ENCODE results near the gene DBNDD1.

Gene DBNDD1

GRCh38 chr16:89955001-89955685 lies 64.1 kb downstream of the DBNDD1 start:
- TF ChIP-seq CREB1 (IDR thresholded peaks at IDR 0.05; ENCODE audit: low read depth) (no peak), EP300 (IDR thresholded peaks at IDR 0.05; ENCODE audit: borderline replicate concordance) (no peak), EGR1 (IDR thresholded peaks at IDR 0.05) (no peak), RAD21 (IDR thresholded peaks at IDR 0.05; ENCODE audit: low read depth) (no peak)
- TF ChIP-seq, protein P1, sequence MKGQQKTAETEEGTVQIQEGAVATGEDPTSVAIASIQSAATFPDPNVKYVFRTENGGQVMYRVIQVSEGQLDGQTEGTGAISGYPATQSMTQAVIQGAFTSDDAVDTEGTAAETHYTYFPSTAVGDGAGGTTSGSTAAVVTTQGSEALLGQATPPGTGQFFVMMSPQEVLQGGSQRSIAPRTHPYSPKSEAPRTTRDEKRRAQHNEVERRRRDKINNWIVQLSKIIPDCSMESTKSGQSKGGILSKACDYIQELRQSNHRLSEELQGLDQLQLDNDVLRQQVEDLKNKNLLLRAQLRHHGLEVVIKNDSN (IDR thresholded peaks at IDR 0.05), result no peak
- TF ChIP-seq, protein P2, sequence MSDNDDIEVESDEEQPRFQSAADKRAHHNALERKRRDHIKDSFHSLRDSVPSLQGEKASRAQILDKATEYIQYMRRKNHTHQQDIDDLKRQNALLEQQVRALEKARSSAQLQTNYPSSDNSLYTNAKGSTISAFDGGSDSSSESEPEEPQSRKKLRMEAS (IDR thresholded peaks at IDR 0.05), result no peak

All from Ishikawa (cell line).